Superior temporal gyrus (tissue), 1 donor: ENCODE results near the gene POLD1.
"Not testable (repeated sequence)": the region's sequence is repeated elsewhere in the genome, so short reads cannot be mapped to it uniquely, and the experiment has no call there.

Experiments
- DNase-seq: peaks from one replicate; pipeline ENCODE4 v3.0.0-alpha.2; 2016; ENCODE audit errors: extremely low spot score

The POLD1 gene

GRCh38 chr19:50383852-50384684 lies at the start of gene POLD1:
Gene POLD1, plus strand, starts transcription at chr19:50384347. Its CDS starts 14,505 bp downstream, at chr19:50398852.
- peak; percentile 88 for DNase-seq

- DNase-seq: no peak
Observed at GRCh38 chr19:50334741-50335421, 49.3 kb upstream of the POLD1 start.

- not testable (repeated sequence) for DNase-seq
Observed at GRCh38 chr19:50337031-50337430, 47.1 kb upstream of the POLD1 start.

DNA sequence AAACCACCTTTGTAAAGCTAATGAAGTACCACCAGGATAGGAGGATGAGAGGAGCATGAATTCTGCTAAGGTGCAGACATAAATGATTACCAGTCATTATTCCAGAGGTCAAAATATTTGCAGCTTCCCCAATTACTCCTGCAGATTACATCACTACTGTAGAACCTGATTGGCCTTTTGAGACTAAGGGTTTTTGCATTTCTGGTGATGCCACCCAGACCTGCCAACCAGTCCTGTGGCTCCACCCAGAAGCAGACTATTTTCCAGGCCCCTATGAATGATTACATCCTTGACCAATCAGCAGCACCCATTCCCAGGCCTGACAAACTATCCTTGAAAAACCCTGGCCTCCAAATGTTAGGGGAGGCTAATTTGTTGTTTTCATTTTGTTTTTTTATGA lies 43.8 kb upstream of the POLD1 start:
- no peak for DNase-seq

GRCh38 chr19:50341091-50341564 lies 43.0 kb upstream of the POLD1 start:
- DNase-seq: no peak

- DNase-seq: no peak
Observed at GRCh38 chr19:50344661-50345318, 39.4 kb upstream of the POLD1 start.

- DNase-seq: not testable (repeated sequence)
Observed at GRCh38 chr19:50347089-50347581, 37.0 kb upstream of the POLD1 start.

- no peak for DNase-seq
Observed at GRCh38 chr19:50349277-50350057, 34.7 kb upstream of the POLD1 start.

- DNase-seq: no peak
Observed at GRCh38 chr19:50352242-50352641, 31.9 kb upstream of the POLD1 start.

GRCh38 chr19:50353487-50353880 lies 30.7 kb upstream of the POLD1 start:
- DNase-seq: not testable (repeated sequence)

GRCh38 chr19:50356691-50357177 lies 27.4 kb upstream of the POLD1 start:
- no peak for DNase-seq

DNA sequence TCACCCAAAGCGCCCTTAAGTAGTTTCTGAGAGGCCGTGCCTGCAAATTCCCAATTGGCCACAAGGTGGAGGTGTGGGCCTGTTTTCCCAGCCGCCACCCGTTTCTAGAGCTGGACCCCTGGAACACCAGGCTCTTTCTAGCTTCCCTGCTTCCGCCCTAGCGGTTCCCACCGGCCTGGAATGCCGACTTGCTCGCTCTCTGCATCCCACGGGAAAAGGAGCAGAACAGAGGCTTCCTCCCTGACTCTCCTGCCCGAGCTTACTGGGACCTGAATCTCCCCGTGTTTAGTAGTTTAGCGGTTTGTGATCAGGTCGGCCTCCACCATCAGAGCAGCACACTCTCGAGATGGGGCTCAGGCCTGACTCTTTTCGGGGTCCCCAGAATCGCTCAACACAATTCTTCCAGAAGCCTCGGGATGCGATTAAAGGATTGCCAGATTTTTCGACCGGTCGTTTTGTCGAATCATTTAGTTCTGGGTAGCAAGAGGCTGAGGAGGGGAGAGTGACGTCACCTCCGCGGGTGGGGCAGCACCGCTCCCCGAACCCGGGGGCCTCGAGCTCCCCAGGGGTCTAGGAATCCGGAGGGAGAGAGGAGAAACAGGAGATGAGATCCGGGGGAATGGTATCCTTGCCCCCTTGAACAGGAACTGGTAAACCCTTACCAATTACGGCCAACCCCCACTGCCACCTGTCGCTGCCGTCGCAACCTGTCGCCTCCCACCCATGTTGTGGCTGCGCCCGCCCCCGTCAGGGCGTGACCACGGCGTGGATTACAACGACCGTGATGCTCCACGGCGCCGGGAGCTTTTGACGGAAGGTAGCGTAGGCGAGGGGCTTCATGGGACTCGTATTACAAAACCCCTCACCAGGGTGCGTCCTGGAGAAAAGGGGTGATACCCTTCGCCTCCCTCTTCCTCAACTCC lies 26.7 kb upstream of the POLD1 start:
- peak; percentile 92 for DNase-seq

DNA sequence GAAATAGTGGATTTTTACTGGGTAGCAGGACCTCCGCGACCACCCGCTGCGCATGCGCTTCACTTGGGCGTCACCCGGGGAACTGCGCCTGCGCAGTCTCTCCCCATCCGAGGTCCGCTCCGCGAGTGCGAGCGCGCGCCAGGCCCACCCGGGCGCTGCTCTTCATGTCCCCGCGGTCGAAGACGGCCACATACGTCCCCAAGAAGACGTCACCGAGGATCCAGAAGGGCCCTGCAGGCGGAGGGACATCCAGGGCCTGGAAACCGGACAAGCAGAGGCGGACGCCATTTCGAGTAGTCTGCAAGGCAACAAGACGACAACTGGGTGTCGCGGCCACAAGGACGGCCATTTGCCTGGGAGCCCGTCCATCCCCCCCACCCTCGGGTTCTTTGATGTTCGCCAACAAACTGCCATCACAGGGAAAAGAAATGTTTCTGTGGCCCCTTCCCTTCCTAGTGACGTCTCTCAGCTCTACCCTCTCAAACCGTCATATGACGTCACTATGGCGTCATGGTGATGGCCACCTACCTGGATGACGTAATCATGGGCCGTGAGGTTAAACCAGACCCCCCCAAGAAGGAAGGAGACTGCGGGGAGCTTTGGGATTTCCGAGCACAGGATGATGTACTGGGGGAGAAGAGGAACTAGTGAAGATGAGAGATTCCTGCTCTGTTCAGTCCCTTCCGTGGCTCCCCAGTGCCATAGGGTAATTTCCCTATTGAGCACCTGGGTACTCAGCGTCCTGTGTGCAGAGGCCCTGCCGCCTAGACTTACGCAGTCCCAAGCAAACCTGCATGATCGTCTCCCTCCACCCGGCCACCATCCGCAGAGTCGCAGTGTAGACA lies 25.4 kb upstream of the POLD1 start:
- DNase-seq: peak; percentile 60

- DNase-seq: no peak
Observed at GRCh38 chr19:50359328-50359818, 24.8 kb upstream of the POLD1 start.

DNA sequence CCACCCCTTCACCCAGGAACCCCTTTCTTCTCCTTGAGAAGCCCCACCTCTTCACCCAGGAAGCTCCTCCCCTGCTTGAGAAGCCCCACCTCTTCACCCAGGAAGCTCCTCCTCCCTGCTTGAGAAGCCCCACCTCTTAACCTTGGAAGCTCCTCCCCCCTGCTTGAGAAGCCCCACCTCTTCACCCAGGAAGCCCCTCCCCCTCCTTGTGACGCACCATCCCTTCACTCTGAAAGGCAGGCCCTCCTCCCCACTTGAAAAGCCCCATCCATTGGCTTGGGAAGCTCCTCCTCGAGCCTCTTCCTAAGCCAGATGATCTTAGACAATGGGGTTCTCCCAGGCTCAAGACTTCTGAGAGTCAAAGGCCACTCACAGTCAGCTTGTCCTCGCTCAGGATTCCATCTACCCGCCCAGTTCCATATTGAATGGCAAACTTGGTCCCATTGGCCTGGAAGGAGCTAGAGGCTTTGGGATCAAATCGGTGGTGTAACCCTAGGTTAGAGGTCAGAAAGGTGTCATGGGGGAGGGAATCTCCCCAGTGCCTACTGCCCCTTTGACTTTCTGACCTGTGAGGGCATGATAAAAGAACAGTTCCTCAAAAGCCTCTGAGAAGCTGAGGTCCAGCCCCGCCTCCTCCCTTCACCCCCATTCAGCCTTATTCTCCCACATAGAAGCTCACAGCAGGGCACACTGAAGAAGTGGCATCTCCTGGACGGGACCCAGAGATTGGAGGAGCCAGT lies 22.7 kb upstream of the POLD1 start:
- DNase-seq: no peak

DNA sequence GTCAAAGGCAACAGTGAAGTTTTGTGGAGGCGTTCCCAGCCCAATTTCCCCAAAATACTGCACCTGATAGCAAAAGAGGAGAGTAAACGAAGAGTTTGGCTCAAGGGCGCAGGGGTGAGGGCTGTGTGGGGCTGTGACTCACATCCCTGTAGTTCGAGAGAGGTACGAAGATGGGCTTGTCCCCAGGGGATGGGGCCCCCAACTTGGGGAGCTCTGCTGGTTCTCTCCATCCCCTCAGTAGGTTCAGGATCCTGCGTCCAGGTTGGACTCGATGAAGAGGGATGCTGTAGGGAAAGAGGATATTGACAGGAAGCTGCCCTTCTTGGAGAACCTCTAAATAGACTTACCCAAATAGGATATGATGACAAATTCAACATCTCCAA lies 22.1 kb upstream of the POLD1 start:
- no peak for DNase-seq

DNA sequence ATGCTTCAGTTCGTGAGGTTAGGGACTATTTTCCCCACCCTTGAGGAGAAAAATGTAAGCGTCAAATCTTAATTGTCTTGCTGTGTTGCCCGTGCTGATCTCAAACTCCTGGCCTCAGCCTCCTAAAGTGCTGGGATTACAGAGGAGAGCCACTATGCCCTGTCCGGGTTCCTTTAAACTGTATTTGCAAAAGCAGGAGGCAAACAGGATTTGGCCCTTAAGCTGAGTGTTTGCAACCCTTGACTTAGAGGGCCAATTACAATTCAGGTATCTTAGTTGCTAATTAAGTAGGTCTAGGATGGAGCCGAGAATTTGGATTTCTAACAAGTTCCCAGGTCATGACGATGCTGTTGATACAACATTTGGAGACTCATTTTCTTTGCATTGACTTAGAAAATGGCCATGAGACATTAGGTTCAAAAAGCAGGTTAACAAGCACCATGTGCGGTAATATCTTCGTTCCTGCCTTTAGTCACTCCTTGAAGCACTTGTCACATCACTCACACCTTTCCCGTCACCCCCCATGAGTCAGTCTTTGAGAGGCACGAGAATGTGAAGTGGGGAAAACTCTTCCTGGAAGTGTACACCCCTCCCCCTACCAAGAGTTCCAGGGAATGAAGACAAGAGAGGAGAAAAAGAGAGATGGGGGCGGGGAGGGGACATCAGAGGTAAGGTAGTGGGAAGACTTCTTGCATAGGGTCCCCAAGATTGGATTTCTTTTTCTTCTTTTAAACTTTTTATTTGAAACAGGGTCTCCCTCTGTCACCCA lies 21.3 kb upstream of the POLD1 start:
- no peak for DNase-seq
